Esophagus squamous epithelium (tissue), 5 donors: ENCODE data around the gene CDC14B. TPM values are rescaled to one million over a fixed set of nuclear protein-coding genes. Genes with fewer than 3 reads are reported as not detected.

Experiments
- DNase-seq: peaks from one replicate; lab custom pipeline; 2025; lab: John Stamatoyannopoulos, UW
- H3K27ac ChIP-seq, 4 donors: fragments of 200-600 bp; sonication (generic); one replicate each; pipeline ENCODE4 v1.5.1; 2016 to 2019; ENCODE audit warnings: mild to moderate bottlenecking in 1 of 4
- H3K27me3 ChIP-seq, 4 donors: fragments of 200-600 bp; sonication (generic); 1 replicate in 3 of 4; 2 replicates in 1 of 4; pipeline versions ENCODE4 v1.5.1 to v1.6.0; 2017 to 2021; ENCODE audit warnings: antibody characterized with exemption in 1 of 4
- H3K36me3 ChIP-seq, 3 donors: fragments of 200-600 bp; sonication (generic); one replicate each; pipeline ENCODE4 v1.5.1; 2016 to 2019
- H3K4me1 ChIP-seq, 3 donors: fragments of 200-600 bp; sonication (generic); one replicate each; pipeline ENCODE4 v1.5.1; 2017 to 2019
- H3K4me3 ChIP-seq, 4 donors: fragments of 200-600 bp; sonication (generic); 1 replicate in 3 of 4; 2 replicates in 1 of 4; pipeline ENCODE4 v1.5.1; 2016 to 2019; ENCODE audit warnings: mild to moderate bottlenecking in 2 of 4, moderate library complexity in 1 of 4
- H3K9me3 ChIP-seq, 3 donors: fragments of 200-600 bp; sonication (generic); one replicate each; pipeline ENCODE4 v1.5.1; 2016 to 2019
- CTCF ChIP-seq, 6 experiments: fragments of 450-650 bp in 4 of 6; fragments of 200-600 bp in 2 of 6; sonication (generic) in 2 of 6; IDR thresholded peaks; one replicate each; pipeline ENCODE4 v1.5.1; 2016 to 2019; ENCODE audit warnings: antibody characterized with exemption in 6 of 6, mild to moderate bottlenecking in 4 of 6, moderate library complexity in 4 of 6
- POLR2A ChIP-seq, 4 donors: fragments of 450-650 bp; IDR thresholded peaks; one replicate each; pipeline ENCODE4 v1.6.1; 2017; ENCODE audit warnings: antibody characterized with exemption in 4 of 4, mild to moderate bottlenecking in 4 of 4, moderate library complexity in 3 of 4
- WGBS, 2 donors: methylation state at CpG; one replicate each; pipeline ENCODE4 v1.1.5; 2018; 5-methylcytosine and 5-hydroxymethylcytosine counted together
- intact Hi-C: fragments of 100-400 bp; cut with DNase I; formaldehyde crosslinking; loops from one replicate; pipeline ENCODE4 v1.15.0; 2022
- total RNA-seq, 4 donors: library from RNA; depleted of rRNA; stranded (reverse); fragments of >200 nt; gene quantifications; one replicate each; pipeline ENCODE4 v1.1.0, GENCODE V29; 2016
- donor health status: DM: yes; HTN: yes; CAD: no.

Gene CDC14B
- total RNA-seq, 4 donors from 2014 or later: 2.7 to 14.8 (median 9.1) TPM

- Histone ChIP-seq H3K27me3 (no peaks in the 10 kb centered on the region), H3K4me3 (no peak overlapping the region), H3K9me3 (no peaks in the 10 kb centered on the region), H3K36me3 (peaks cover 0 to 20% (median 0%) of the 10 kb centered on the region in 3 donors), H3K27ac (no peak overlapping the region), H3K4me1 (no peaks in the 10 kb centered on the region)
- no peak for TF ChIP-seq POLR2A (IDR thresholded peaks at IDR 0.05)
- no peak for TF ChIP-seq CTCF (IDR thresholded peaks at IDR 0.05)
- no peak for DNase-seq
- intact Hi-C loops: no loop called here
These were observed 87.5 kb downstream of the CDC14B start for GRCh38 chr9:96532173-96532572.

GRCh38 chr9:96524764-96525163 is 94.9 kb downstream of the CDC14B start:
- Histone ChIP-seq H3K27me3 (no peaks in the 10 kb centered on the region), H3K4me1 (peaks cover 0 to 7% (median 0%) of the 10 kb centered on the region in 3 donors), H3K36me3 (peaks cover 0 to 31% (median 0%) of the 10 kb centered on the region in 3 donors), H3K4me3 (no peak overlapping the region), H3K27ac (no peak overlapping the region), H3K9me3 (no peaks in the 10 kb centered on the region)
- intact Hi-C loops: no loop called here
- WGBS, 2 donors: 79 to 84% methylated on average over 2 of the region's 2 CpGs
- DNase-seq: no peak
- TF ChIP-seq POLR2A (IDR thresholded peaks at IDR 0.05): no peak
- TF ChIP-seq CTCF (IDR thresholded peaks at IDR 0.05): no peak

GRCh38 chr9:96524045-96524444 is 95.6 kb downstream of the CDC14B start:
- TF ChIP-seq POLR2A (IDR thresholded peaks at IDR 0.05) (no peak), CTCF (IDR thresholded peaks at IDR 0.05) (no peak)
- intact Hi-C loops: no loop called here
- Histone ChIP-seq H3K27ac (peak overlapping the region in 1 of 4 donors; percentile 61), H3K36me3 (peaks cover 0 to 31% (median 0%) of the 10 kb centered on the region in 3 donors), H3K9me3 (no peaks in the 10 kb centered on the region), H3K27me3 (no peaks in the 10 kb centered on the region), H3K4me1 (peaks cover 0 to 7% (median 0%) of the 10 kb centered on the region in 3 donors), H3K4me3 (no peak overlapping the region)
- 91 to 93% methylated on average over 7 of the region's 7 CpGs for WGBS, 2 donors
- no peak for DNase-seq

GRCh38 chr9:96523374-96523773 is 96.3 kb downstream of the CDC14B start:
- Histone ChIP-seq H3K36me3 (peaks cover 0 to 31% (median 0%) of the 10 kb centered on the region in 3 donors), H3K27me3 (no peaks in the 10 kb centered on the region), H3K4me3 (no peak overlapping the region), H3K9me3 (no peaks in the 10 kb centered on the region), H3K4me1 (peaks cover 0 to 7% (median 0%) of the 10 kb centered on the region in 3 donors), H3K27ac (peak overlapping the region in 1 of 4 donors; percentile 61)
- intact Hi-C loops: no loop called here
- no peak for TF ChIP-seq CTCF (IDR thresholded peaks at IDR 0.05)
- no peak for TF ChIP-seq POLR2A (IDR thresholded peaks at IDR 0.05)
- WGBS, 2 donors: 88 to 94% methylated on average over 6 to 7 of the region's 7 CpGs
- DNase-seq: no peak

GRCh38 chr9:96522366-96522765 is 97.3 kb downstream of the CDC14B start:
- no peak overlapping the region for H3K4me3 ChIP-seq
- peaks cover 0 to 7% (median 0%) of the 10 kb centered on the region in 3 donors for H3K4me1 ChIP-seq
- H3K36me3 ChIP-seq: peaks cover 0 to 31% (median 0%) of the 10 kb centered on the region in 3 donors
- H3K27ac ChIP-seq: peak overlapping the region in 1 of 4 donors; percentile 48
- no peak for TF ChIP-seq POLR2A (IDR thresholded peaks at IDR 0.05)
- no peak for TF ChIP-seq CTCF (IDR thresholded peaks at IDR 0.05)
- intact Hi-C loops: no loop called here
- no peaks in the 10 kb centered on the region for H3K27me3 ChIP-seq
- no peaks in the 10 kb centered on the region for H3K9me3 ChIP-seq
- DNase-seq: no peak
- 61 to 86% methylated on average over 4 of the region's 4 CpGs for WGBS, 2 donors
